ENCODE data around the gene SIRT2. TPM values are rescaled to one million over a fixed set of nuclear protein-coding genes. Genes with fewer than 3 reads are reported as not detected.
A peak's percentile ranks its signal among the peaks of the same experiment; 100 is the strongest.

The SIRT2 gene
- total RNA-seq, 4 donors from 2014 or later: 39.8 to 71.5 (median 52.7) TPM

- WGBS, 2 donors: 21 to 25% methylated on average over 4 to 7 of the region's 8 CpGs
- peaks cover 0 to 33% (median 8%) of the 10 kb centered on the region in 3 donors for H3K36me3 ChIP-seq
- TF ChIP-seq, protein P1, sequence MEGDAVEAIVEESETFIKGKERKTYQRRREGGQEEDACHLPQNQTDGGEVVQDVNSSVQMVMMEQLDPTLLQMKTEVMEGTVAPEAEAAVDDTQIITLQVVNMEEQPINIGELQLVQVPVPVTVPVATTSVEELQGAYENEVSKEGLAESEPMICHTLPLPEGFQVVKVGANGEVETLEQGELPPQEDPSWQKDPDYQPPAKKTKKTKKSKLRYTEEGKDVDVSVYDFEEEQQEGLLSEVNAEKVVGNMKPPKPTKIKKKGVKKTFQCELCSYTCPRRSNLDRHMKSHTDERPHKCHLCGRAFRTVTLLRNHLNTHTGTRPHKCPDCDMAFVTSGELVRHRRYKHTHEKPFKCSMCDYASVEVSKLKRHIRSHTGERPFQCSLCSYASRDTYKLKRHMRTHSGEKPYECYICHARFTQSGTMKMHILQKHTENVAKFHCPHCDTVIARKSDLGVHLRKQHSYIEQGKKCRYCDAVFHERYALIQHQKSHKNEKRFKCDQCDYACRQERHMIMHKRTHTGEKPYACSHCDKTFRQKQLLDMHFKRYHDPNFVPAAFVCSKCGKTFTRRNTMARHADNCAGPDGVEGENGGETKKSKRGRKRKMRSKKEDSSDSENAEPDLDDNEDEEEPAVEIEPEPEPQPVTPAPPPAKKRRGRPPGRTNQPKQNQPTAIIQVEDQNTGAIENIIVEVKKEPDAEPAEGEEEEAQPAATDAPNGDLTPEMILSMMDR (IDR thresholded peaks at IDR 0.05): no peak
- no peak for TF ChIP-seq POLR2A (IDR thresholded peaks at IDR 0.05)
- H3K9me3 ChIP-seq: peaks cover 0 to 4% (median 0%) of the 10 kb centered on the region in 3 donors
- H3K27ac ChIP-seq: peak overlapping the region in 3 of 4 donors; percentile 87 to 91 (median 91)
- H3K4me1 ChIP-seq: peaks cover 12 to 30% (median 18%) of the 10 kb centered on the region in 3 donors
- intact Hi-C loops (cut with DNase I): no loop called here
- DNase-seq: no peak
- H3K4me3 ChIP-seq: peak overlapping the region; percentile 63 to 93 (median 72)
- no peaks in the 10 kb centered on the region for H3K27me3 ChIP-seq
Observed at GRCh38 chr19:38931521-38931793, 32.0 kb upstream of the SIRT2 start.

GRCh38 chr19:38930776-38931520, 31.5 kb upstream of the SIRT2 start, which contains the start of gene MRPS12:
Gene MRPS12 (plus strand): TSS chr19:38930944. CDS start chr19:38931295, 351 bp downstream.
- intact Hi-C loops (cut with DNase I): no loop called here
- TF ChIP-seq, protein P1 (IDR thresholded peaks at IDR 0.05): no peak
- peak in 1 of 4 donors; percentile 74 for TF ChIP-seq POLR2A (IDR thresholded peaks at IDR 0.05)
- Histone ChIP-seq H3K9me3 (peaks cover 0 to 4% (median 0%) of the 10 kb centered on the region in 3 donors), H3K27me3 (no peaks in the 10 kb centered on the region), H3K27ac (peak within 1 kb of the TSS; percentile 87 to 92 (median 91)), H3K4me1 (peaks cover 12 to 30% (median 18%) of the 10 kb centered on the region in 3 donors), H3K4me3 (peak within 1 kb of the TSS; percentile 63 to 93 (median 72)), H3K36me3 (peaks cover 0 to 38% (median 8%) of the 10 kb centered on the region in 3 donors)
- WGBS, 2 donors: 0% methylated on average over 19 to 32 of the region's 40 CpGs
- DNase-seq: peak; percentile 91

DNA sequence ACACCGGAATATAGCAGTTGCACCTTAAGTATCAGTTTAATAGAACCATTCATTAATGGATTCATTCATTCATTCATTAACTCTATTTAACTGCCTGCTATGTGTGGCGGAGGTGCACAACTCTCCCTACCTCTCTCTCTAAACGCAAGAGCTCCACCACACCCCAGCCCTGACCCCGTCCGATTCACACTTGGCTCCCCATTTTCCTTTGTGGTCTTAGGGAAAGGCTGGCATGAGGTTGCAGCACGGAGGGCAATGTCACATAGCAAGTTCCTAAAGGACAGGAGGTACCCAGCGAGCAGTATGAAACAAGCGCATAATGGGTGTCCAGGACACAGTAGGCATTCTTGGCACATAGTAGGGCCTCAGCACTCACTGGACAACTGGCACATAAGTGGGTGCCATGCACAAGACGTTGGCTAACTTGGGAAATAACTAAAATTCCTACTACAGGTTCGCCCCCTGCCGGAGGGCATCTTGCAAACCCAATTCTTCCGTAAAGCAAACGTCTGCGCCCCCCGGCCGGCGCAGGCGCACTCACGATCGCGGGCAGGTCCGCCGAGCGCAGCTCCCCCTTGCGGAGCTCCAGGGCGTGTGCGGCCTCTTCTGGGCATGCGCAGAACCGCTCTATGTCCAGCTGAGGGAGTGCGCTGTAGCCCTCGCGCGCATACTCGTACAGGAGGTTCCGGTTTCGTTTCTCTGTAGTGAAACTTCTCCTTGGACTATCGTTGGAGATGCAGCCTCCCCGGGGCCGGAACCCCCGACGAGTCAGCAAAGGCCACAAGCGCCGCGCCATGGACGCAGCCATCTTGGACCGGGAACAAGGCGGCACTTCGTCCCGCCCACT, 30.7 kb upstream of the SIRT2 start, which contains the start of gene SARS2:
SARS2 (minus strand) TSS at position 835 of the 847 bp plus-strand sequence; CDS start at position 808, 27 bp downstream.
- H3K36me3 ChIP-seq: peaks cover under 1 to 45% (median 8%) of the 10 kb centered on the region in 3 donors
- H3K27me3 ChIP-seq: no peaks in the 10 kb centered on the region
- TF ChIP-seq POLR2A (IDR thresholded peaks at IDR 0.05): peak in 1 of 4 donors; percentile 21
- TF ChIP-seq, protein P1 (IDR thresholded peaks at IDR 0.05): peak; percentile 92 to 100 (median 99)
- WGBS, 2 donors: 4 to 10% methylated on average over 8 to 13 of the region's 49 CpGs
- H3K27ac ChIP-seq: peak within 1 kb of the TSS; percentile 87 to 92 (median 91)
- H3K4me1 ChIP-seq: peaks cover 12 to 30% (median 18%) of the 10 kb centered on the region in 3 donors
- peak within 1 kb of the TSS; percentile 63 to 93 (median 72) for H3K4me3 ChIP-seq
- peaks cover 0 to 4% (median 0%) of the 10 kb centered on the region in 3 donors for H3K9me3 ChIP-seq
- intact Hi-C loops (cut with DNase I): no loop called here
- peak; percentile 80 for DNase-seq

DNA sequence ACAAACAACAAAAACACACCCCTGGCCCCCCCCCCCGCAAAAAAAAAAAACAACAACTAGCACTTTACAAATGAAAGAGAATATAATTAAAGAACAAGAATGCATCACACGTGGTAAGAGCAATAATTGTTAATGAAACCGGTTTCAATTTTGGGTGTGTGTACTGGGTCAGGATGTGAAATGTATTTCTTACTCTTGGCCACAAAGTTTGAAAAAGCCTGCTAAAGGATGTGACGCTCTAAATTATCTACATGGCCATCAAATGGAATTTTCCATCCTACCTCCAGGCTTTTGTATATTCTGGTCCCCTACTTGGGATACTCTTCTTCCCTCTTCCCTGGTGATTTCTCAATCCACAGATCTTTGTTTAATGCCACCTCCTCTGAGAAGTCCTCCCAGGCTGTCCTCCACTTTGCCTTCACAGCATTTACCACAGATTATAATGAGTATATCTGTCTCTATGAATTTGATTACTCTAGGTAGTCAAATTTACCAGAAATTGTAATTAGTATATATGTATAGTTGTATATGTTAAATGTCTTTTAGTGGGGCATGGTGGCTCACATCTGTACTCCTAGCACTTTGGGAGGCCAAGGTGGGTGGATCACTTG, 29.1 kb upstream of the SIRT2 start:
- Histone ChIP-seq H3K27ac (no peak overlapping the region), H3K36me3 (peaks cover 8 to 46% (median 13%) of the 10 kb centered on the region in 3 donors), H3K9me3 (no peaks in the 10 kb centered on the region), H3K4me1 (peaks cover 12 to 30% (median 18%) of the 10 kb centered on the region in 3 donors), H3K27me3 (no peaks in the 10 kb centered on the region), H3K4me3 (no peak overlapping the region)
- TF ChIP-seq, protein P1 (IDR thresholded peaks at IDR 0.05): no peak
- TF ChIP-seq POLR2A (IDR thresholded peaks at IDR 0.05): no peak
- intact Hi-C loops (cut with DNase I): no loop called here
- DNase-seq: no peak
- WGBS, 2 donors: 66 to 75% methylated on average over 4 of the region's 4 CpGs
